ENCODE results near the gene ATG12. TPM values are rescaled to one million over a fixed set of nuclear protein-coding genes. Genes with fewer than 3 reads are reported as not detected.

ATG12 gene
- total and polyA plus RNA-seq, 2 of the 13 experiments (the other 11 are each of a cell fraction or from before 2014, with no cell fraction given) = 46.4 to 58.1 TPM

DNA sequence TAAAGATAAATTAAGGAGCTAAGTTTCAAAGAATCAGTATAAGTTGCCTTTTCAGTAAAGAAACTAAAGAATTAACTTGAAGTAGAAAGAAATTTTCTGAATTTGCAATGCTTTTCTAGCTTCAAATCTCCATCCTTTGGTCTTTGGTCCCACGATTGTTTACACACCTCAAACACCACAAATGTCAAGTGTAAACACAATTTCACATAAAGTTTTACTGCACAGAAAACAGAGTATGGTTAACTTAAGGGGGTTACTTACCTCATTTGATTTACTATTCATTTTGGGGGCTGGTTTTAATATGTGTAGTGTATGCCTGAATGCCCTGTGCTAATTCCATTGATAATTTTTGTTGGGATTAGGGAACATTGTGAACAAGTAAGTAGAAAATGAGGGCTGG, 29.0 kb downstream of the ATG12 start (continued):
- TF ChIP-seq, protein P1, sequence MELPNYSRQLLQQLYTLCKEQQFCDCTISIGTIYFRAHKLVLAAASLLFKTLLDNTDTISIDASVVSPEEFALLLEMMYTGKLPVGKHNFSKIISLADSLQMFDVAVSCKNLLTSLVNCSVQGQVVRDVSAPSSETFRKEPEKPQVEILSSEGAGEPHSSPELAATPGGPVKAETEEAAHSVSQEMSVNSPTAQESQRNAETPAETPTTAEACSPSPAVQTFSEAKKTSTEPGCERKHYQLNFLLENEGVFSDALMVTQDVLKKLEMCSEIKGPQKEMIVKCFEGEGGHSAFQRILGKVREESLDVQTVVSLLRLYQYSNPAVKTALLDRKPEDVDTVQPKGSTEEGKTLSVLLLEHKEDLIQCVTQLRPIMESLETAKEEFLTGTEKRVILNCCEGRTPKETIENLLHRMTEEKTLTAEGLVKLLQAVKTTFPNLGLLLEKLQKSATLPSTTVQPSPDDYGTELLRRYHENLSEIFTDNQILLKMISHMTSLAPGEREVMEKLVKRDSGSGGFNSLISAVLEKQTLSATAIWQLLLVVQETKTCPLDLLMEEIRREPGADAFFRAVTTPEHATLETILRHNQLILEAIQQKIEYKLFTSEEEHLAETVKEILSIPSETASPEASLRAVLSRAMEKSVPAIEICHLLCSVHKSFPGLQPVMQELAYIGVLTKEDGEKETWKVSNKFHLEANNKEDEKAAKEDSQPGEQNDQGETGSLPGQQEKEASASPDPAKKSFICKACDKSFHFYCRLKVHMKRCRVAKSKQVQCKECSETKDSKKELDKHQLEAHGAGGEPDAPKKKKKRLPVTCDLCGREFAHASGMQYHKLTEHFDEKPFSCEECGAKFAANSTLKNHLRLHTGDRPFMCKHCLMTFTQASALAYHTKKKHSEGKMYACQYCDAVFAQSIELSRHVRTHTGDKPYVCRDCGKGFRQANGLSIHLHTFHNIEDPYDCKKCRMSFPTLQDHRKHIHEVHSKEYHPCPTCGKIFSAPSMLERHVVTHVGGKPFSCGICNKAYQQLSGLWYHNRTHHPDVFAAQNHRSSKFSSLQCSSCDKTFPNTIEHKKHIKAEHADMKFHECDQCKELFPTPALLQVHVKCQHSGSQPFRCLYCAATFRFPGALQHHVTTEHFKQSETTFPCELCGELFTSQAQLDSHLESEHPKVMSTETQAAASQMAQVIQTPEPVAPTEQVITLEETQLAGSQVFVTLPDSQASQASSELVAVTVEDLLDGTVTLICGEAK (IDR thresholded peaks at IDR 0.05) = peak; percentile 87
- TF ChIP-seq, protein P1 (CRISPR knock-in tag; IDR thresholded peaks at IDR 0.05) = peak; percentile 91; the same call in 1 of the 2 replicates
- TF ChIP-seq KDM5B (CRISPR knock-in tag; IDR thresholded peaks at IDR 0.05; ENCODE audit: borderline replicate concordance) = no peak

DNA sequence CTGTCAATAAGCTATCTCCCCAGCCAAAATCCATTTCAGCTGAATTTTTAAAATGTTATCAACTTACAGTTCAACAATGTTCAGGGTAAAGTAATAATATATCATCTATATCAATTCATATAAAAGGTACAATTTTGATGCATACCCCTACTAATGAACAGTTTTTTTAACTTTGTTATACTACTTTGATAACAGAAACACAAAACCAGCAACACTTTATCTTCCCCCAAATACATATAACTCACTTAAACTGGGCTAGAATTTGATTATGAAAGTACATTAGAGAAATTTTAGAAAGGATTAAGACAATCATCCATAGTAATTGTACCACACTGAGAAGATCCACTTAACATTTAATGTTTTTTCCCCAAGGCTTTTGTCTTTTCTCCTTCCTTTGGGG, 30.0 kb downstream of the ATG12 start:
- Histone ChIP-seq H4K20me1 (ENCODE audit: insufficient read depth, low read length) (no peaks in the 10 kb centered on the region), H3K4me3 (replicated peaks in 1 of 3; ENCODE audit: insufficient read depth in 1 of 3, low read depth in 2 of 3, low read length in 3 of 3) (no peak overlapping the region), H3K4me2 (ENCODE audit: low read depth, low read length) (no peak overlapping the region), H3K36me3 (replicated peaks in 1 of 2; ENCODE audit: control insufficient read depth in 1 of 2, insufficient read depth in 2 of 2, low read length in 2 of 2) (no peaks in the 10 kb centered on the region), H3K9ac (ENCODE audit: insufficient read depth, low read depth, low read length) (no peak overlapping the region), H3K9me3 (ENCODE audit: low read length) (no peaks in the 10 kb centered on the region), H3K27ac (ENCODE audit: extremely low read length, insufficient read depth, low read length) (no peak overlapping the region), H3K27me3 (ENCODE audit: control insufficient read depth in 1 of 2, insufficient read depth in 2 of 2, low read length in 2 of 2) (peaks cover 7 to 29% of the 10 kb centered on the region in 2 experiments; a peak in 4 of 5 replicates), H2AFZ (ENCODE audit: low read length) (no peak overlapping the region), H3K79me2 (ENCODE audit: insufficient read depth, low read length) (no peaks in the 10 kb centered on the region), H3K4me1 (ENCODE audit: insufficient read depth, low read length) (peaks cover 55% of the 10 kb centered on the region)
- POLR2A ChIA-PET = no interaction called here
- no peak for FAIRE-seq
- DNase-seq (ENCODE audit: low spot score) = no peak
- CTCF ChIA-PET (ENCODE audit: low intra/inter-chr PET ratio, low total read pairs) = no interaction called here
- no peak for ATAC-seq
- in situ Hi-C loops (cut with HindIII; ENCODE audit: extremely low pct_ligation_motif_present, low pct_unique_long_range_greater_than_20kb) = no loop called here
- intact Hi-C loops (cut with micrococcal nuclease; ENCODE audit: unreplicated experiment) = no loop called here
- BruUV-seq (replicated peaks) = no TSS peak
- TF ChIP-seq E2F1 (CRISPR knock-in tag; IDR thresholded peaks at IDR 0.05) (no peak), AKNA (CRISPR knock-in tag; IDR thresholded peaks at IDR 0.05; ENCODE audit: borderline replicate concordance) (no peak), KAT2B (IDR thresholded peaks at IDR 0.05; ENCODE audit: borderline replicate concordance, low read depth, low read length) (no peak), NFRKB (IDR thresholded peaks at IDR 0.05) (no peak), KLF9 (CRISPR knock-in tag; IDR thresholded peaks at IDR 0.05; ENCODE audit: low read depth) (no peak)

Measured in HepG2 (cell line).